OCI-LY7 (cell line): ENCODE measurements around the gene P2RY4. TPM values are rescaled to one million over a fixed set of nuclear protein-coding genes. Genes with fewer than 3 reads are reported as not detected.

Experiments used
- BruUV-seq: library from RNA; stranded (reverse); fragments of 400-500 nt; replicated peaks from 2 replicates; lab custom pipeline; 2021; lab: Mats Ljungman, UMichigan
- CTCF ChIA-PET: fragments of 300-600 bp; sonication (Branson Sonifier 250); formaldehyde crosslinking; loops from one replicate; lab custom pipeline; 2022; ENCODE audit warnings: antibody characterized with exemption; ENCODE audit not compliant: unreplicated experiment; lab: Charles Lee
- POLR2A ChIA-PET: fragments of 300-600 bp; sonication (Branson Sonifier 250); formaldehyde crosslinking; loops from one replicate; lab custom pipeline; 2022; ENCODE audit warnings: antibody characterized with exemption; lab: Charles Lee
- DNase-seq: peaks from one replicate; pipeline ENCODE4 v3.0.0-alpha.2; 2015; ENCODE audit warnings: low spot score
- H2AFZ ChIP-seq: fragments of 200-600 bp; sonication (generic), shearing (Covaris generic); 2 replicates; pipeline ENCODE4 v1.6.1; 2014; ENCODE audit warnings: mild to moderate bottlenecking, antibody characterized with exemption, low read length, moderate library complexity
- H3K27ac ChIP-seq: fragments of 200-600 bp; sonication (generic); 2 replicates; pipeline ENCODE4 v1.5.1; 2014; ENCODE audit warnings: mixed run types, low read depth, mild to moderate bottlenecking, moderate library complexity, low read length, inconsistent platforms; ENCODE audit not compliant: poor library complexity, severe bottlenecking
- H3K36me3 ChIP-seq: fragments of 200-600 bp; sonication (generic); 2 replicates; pipeline ENCODE4 v1.6.1; 2014; ENCODE audit warnings: mild to moderate bottlenecking, antibody characterized with exemption, low read length, moderate library complexity, mixed read lengths; ENCODE audit not compliant: insufficient read depth
- H3K4me1 ChIP-seq: fragments of 200-600 bp; sonication (generic); 2 replicates; pipeline ENCODE4 v1.5.1; 2014; ENCODE audit warnings: mild to moderate bottlenecking, low read length; ENCODE audit not compliant: insufficient read depth, poor library complexity, severe bottlenecking
- H3K4me2 ChIP-seq: fragments of 200-600 bp; sonication (generic); 2 replicates; pipeline ENCODE4 v1.6.1; 2014; ENCODE audit warnings: mild to moderate bottlenecking, low read length
- H3K4me3 ChIP-seq: fragments of 200-600 bp; sonication (generic); 2 replicates; pipeline ENCODE4 v1.5.1; 2014; ENCODE audit warnings: mild to moderate bottlenecking, low read depth, low read length; ENCODE audit not compliant: poor library complexity, severe bottlenecking
- H3K79me2 ChIP-seq: fragments of 200-600 bp; sonication (generic); 2 replicates; pipeline ENCODE4 v1.6.1; 2016; ENCODE audit warnings: low read depth, mild to moderate bottlenecking, low read length, moderate library complexity, mixed read lengths; ENCODE audit not compliant: insufficient read depth
- H3K9me2 ChIP-seq: fragments of 200-600 bp; sonication (generic); 2 replicates; pipeline ENCODE4 v1.6.1; 2016; ENCODE audit warnings: mild to moderate bottlenecking, low read length, mixed read lengths; ENCODE audit not compliant: insufficient read depth
- H3K9me3 ChIP-seq: fragments of 200-600 bp; sonication (generic); 2 replicates; pipeline ENCODE4 v1.6.1; 2014; ENCODE audit warnings: mild to moderate bottlenecking, mixed run types, low read length, mixed read lengths
- H4K20me1 ChIP-seq: fragments of 200-600 bp; sonication (generic); 2 replicates; pipeline ENCODE4 v1.6.1; 2014; ENCODE audit warnings: mild to moderate bottlenecking, antibody characterized with exemption, low read length, moderate library complexity, mixed read lengths; ENCODE audit not compliant: insufficient read depth
- EZH2phosphoT487 ChIP-seq: fragments of 200-600 bp; sonication (generic); IDR thresholded peaks from 2 replicates; pipeline ENCODE4 v1.6.1; 2018; ENCODE audit warnings: low read depth, borderline replicate concordance, mild to moderate bottlenecking, mixed run types, antibody characterized with exemption, low read length, moderate library complexity, mixed read lengths
- intact Hi-C: fragments of 100-400 bp; cut with micrococcal nuclease; formaldehyde crosslinking; loops from one replicate; pipeline ENCODE4 v1.10.0; 2022; ENCODE audit not compliant: unreplicated experiment
- total RNA-seq, 2 experiments: library from RNA; depleted of rRNA in 1 of 2; stranded (reverse); fragments of >200 nt in 1 of 2; shearing (Covaris generic) in 1 of 2; gene quantifications; 2 replicates each; pipeline ENCODE4 v1.2.3, GENCODE V29; 2014 to 2022
- TF ChIP-seq, protein P1 (sequence below): fragments of 200-600 bp; sonication (generic); conservative IDR thresholded peaks from 2 replicates; pipeline ENCODE4 v1.5.1; 2014; ENCODE audit warnings: mild to moderate bottlenecking, antibody characterized with exemption, low read length, moderate library complexity, mixed read lengths

P2RY4 gene
- total RNA-seq, 2 experiments from 2014 or later = 0.16 to 0.21 TPM

DNA sequence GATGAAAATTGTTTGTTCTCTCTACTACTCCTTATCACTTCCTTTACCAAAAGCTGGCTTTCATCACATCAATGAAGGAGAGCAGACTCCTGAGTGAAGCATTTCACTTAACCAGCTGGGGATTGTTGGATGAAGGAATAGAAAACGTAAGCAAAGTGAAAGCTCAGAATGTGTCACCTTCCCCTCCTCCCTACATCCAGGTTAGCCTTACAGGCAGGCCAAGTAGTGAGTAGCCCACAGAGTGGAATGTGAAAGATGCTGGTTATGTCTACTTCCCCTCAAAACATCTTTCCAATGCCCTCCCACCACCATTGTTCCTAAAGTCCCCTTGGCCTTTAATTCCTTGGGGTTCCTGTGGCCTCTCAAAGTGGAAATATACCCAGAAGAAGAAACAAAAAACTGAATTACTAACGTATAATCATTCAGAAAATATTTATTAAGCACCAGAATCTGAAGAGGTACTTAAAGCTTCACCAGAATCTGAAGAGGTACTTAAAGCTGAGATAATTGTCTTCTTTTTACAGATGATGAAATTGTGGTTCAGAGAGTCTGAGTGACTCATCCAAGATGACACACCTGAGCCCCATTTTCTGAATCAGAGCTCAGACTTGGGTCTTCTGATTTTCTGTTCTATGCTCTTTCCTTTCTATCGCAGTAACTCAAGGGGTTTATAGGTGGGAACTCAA lies 6.5 kb downstream of the P2RY4 start:
- intact Hi-C loops = no loop called here
- Histone ChIP-seq H3K4me1 (no peaks in the 10 kb centered on the region), H3K27ac (no peak overlapping the region), H3K79me2 (no peaks in the 10 kb centered on the region), H4K20me1 (no peaks in the 10 kb centered on the region), H3K9me3 (no peaks in the 10 kb centered on the region), H3K36me3 (no peaks in the 10 kb centered on the region), H2AFZ (no peak overlapping the region), H3K4me3 (no peak overlapping the region), H3K9me2 (no peaks in the 10 kb centered on the region), H3K4me2 (no peak overlapping the region)
- ChIA-PET CTCF (no interaction called here), POLR2A (interaction anchor here (1.0 kb wide), 1 partner anchor 121 kb away, joined by 3 read pairs; the partner anchor contains the start of gene IGBP1)
- no peak for DNase-seq
- TF ChIP-seq EZH2phosphoT487 = no peak
- TF ChIP-seq, protein P1, sequence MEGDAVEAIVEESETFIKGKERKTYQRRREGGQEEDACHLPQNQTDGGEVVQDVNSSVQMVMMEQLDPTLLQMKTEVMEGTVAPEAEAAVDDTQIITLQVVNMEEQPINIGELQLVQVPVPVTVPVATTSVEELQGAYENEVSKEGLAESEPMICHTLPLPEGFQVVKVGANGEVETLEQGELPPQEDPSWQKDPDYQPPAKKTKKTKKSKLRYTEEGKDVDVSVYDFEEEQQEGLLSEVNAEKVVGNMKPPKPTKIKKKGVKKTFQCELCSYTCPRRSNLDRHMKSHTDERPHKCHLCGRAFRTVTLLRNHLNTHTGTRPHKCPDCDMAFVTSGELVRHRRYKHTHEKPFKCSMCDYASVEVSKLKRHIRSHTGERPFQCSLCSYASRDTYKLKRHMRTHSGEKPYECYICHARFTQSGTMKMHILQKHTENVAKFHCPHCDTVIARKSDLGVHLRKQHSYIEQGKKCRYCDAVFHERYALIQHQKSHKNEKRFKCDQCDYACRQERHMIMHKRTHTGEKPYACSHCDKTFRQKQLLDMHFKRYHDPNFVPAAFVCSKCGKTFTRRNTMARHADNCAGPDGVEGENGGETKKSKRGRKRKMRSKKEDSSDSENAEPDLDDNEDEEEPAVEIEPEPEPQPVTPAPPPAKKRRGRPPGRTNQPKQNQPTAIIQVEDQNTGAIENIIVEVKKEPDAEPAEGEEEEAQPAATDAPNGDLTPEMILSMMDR = no peak
- no TSS peak for BruUV-seq

DNA sequence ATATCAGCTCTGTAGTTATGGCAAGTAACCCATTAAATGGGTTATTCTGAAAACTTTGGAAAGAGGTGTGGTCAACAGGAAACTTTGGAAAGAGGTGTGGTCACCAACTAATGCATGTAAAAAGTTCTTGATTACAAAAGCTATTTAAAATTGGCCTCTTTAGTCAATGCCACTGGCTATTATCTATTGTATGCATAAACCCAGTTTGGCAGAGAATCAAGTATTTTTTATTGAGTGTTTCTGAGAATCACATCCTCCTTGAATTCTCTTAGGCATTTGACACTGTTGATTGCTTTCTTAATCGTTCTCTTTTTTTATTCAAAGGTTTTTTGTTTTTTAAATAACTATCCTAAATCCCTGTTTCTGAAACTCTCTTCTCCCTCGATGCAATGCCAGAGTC lies 7.5 kb downstream of the P2RY4 start:
- no peak overlapping the region for H3K27ac ChIP-seq
- CTCF ChIA-PET = no interaction called here
- H3K9me3 ChIP-seq = no peaks in the 10 kb centered on the region
- BruUV-seq = no TSS peak
- no peaks in the 10 kb centered on the region for H3K36me3 ChIP-seq
- H4K20me1 ChIP-seq = no peaks in the 10 kb centered on the region
- intact Hi-C loops = no loop called here
- POLR2A ChIA-PET = no interaction called here
- no peaks in the 10 kb centered on the region for H3K79me2 ChIP-seq
- H2AFZ ChIP-seq = no peak overlapping the region
- H3K4me3 ChIP-seq = no peak overlapping the region
- no peaks in the 10 kb centered on the region for H3K4me1 ChIP-seq
- no peak for DNase-seq
- H3K4me2 ChIP-seq = no peak overlapping the region
- TF ChIP-seq, protein P1 = no peak
- no peak for TF ChIP-seq EZH2phosphoT487
- no peaks in the 10 kb centered on the region for H3K9me2 ChIP-seq

DNA sequence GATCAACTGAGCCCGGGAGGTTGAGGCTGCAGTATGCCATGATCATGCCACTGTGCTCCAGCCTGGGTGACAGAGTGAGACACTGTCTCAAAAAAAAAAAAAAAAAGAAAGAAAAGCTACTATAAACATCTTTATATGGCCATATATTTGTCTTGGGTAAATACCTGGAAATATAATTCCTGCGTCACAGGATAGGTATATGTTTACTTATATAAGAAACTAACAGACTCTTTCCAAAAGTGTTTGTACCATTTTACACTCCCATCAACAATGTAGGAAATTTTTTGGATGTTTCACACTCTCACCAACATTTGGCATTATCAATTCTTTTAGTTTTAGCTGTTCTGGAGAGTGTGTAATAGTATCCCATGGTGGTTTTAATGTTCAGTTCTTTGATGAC lies 12.8 kb downstream of the P2RY4 start:
- Histone ChIP-seq H3K27ac (no peak overlapping the region), H3K4me2 (no peak overlapping the region), H3K4me1 (no peaks in the 10 kb centered on the region), H3K4me3 (no peak overlapping the region), H4K20me1 (no peaks in the 10 kb centered on the region), H3K9me3 (no peaks in the 10 kb centered on the region), H2AFZ (no peak overlapping the region), H3K9me2 (no peaks in the 10 kb centered on the region), H3K79me2 (no peaks in the 10 kb centered on the region), H3K36me3 (no peaks in the 10 kb centered on the region)
- intact Hi-C loops = no loop called here
- TF ChIP-seq EZH2phosphoT487 = no peak
- TF ChIP-seq, protein P1 = no peak
- POLR2A ChIA-PET = no interaction called here
- DNase-seq = no peak
- CTCF ChIA-PET = no interaction called here
- no TSS peak for BruUV-seq
